SW480 (cell line): ENCODE data around the gene WDR4.
"Not testable (repeated sequence)": the region's sequence is repeated elsewhere in the genome, so short reads cannot be mapped to it uniquely, and the experiment has no call there.

Experiments used
- DNase-seq: peaks from one replicate; pipeline ENCODE4 v3.0.0-alpha.2; 2016; ENCODE audit warnings: low spot score

Gene WDR4

DNA sequence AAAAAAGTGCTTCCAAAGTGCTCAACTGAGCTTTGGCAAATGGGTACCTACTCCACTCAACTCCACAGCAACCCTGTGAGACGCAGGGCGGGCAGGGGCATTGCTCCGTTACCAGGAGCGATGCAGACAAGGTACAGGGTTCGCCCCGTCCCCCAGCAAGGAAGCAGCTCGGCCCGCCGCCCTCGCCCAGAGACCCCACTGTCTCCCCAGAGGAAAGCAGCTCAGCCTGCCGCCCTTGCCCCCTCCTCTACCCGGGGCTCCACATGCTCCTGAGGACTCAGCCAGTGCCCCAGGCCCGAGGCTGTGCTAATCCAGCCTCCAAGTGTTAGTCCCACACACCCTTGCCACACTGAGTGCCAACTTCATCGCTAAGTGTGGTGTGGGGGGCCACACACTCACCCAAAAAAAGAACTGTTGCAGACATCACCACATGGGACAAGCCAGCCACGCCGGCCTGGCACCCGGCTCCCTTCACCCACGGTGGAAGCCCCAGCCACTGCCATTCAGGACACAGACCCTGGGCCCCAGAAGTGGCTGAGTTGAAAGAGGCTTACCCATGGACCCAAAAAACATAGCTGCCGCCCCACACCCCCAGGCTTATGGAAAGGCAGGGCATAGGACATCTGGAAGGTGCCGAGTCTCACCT lies 26.3 kb downstream of the WDR4 start:
- no peak for DNase-seq

DNA sequence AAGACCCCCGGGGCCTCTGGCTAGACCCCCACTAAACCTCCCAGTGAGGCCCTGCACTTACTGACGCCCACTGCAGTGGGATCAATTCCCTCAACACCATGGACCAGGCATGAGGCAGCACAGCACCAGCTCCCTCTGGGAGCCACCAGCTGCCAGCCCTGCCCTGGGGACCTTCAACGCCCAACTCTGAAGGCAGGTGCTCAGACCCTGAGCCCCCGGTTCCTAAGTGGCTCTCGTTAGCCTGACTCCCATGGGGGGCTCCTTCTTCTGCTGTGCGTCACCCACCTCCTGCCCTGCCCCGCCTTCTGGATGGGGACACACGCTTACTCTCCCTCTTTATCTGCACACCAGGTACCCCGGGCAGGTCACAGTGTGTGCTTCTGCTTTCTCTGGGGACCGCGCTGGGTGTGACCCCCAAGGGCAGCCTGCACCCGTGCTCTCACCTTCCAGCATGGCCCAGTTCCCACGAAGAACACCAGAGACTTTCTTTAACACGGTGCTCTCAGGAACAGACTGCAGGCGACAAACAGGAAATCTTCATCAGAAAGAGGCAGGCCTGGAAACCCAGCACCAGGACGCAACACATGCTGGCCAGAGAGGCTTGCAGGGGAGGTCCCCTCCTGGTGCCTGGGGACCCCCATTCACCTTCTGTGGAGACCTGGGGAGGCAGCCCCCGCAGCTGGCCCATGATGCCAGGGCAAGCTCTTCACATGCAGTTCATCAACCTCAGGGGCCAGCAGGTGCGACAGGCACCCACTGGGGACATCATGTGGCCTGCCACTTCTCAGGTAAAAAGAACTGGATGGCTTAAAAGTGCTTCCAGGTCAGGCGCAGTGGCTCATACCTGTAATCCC lies 27.3 kb downstream of the WDR4 start:
- DNase-seq, result no peak

DNA sequence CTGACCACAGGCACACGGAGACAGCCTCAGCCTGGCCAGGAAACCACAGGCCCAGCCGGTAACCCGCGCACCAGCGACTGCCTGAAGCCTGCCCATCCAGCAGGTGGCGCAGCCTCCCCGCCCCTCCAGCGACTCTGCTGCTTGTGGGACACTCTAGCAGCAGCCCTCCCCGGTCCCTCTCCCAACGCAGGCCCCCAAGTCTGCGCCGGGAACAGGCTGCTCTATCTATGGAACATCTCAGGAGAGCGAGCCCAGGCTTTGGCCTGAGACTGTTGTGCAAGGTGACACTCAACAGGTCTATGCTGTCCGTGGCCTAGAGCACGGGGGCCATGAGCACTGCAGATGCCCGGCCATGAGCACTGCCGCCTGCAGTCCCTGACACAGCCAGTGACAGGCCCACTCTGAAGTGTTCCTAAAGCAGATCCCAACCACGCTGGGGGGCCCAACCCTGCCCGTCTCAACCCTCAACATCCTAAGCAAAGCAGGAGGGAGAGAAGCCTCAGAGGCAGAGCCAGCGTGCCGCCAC lies 28.4 kb downstream of the WDR4 start:
- DNase-seq, result no peak

DNA sequence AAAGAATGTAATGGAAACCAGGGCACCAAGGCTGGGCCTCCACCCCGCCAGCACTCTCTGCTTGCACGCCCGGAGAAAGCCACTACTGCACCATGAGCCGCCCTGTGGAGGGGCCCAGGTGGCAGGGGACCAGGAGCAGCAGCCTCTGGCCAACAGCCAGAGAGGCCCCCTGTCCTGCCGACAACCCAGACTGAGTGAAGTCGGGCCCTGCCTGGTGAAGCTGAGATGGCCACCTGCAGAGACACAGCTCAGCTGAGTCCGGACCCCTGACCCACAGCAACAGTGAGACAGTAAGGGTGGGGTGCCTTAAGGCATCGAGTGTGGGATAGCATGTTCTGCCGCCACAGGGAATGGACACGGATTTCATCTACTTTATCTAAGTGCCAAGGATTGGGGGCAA lies 28.9 kb downstream of the WDR4 start:
- no peak for DNase-seq

DNA sequence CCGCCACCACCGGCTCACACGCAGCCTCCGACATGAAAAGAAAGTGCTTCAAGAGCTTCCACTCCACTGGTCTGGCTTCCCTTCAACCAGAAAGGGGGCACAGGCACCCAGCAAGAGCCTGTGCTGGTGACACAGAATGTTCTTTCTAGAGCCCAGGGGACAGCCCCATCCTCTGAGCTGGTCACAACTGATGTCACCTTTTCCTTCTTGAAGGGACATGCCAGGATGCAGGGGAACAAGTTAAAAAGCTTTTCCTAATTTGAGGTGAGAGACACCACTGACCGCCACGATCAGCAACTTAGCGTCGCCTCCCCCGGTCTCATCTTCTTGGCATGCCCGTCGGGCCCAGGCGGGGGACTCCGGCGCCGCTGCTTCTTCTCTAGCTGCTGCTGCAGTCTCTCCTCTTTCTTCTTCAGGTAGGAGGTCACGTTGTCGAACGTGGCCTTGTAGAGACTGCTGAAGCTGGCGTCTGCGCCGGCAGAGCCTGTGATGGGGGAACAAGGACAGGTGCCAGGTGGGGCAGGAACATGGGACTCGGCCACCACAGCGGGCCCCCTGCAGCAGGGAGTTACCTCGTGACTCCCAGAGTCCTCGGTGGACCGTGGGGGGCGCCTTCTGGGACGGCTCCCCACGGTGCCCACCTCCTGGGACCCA lies 29.5 kb downstream of the WDR4 start:
- DNase-seq, result no peak

DNA sequence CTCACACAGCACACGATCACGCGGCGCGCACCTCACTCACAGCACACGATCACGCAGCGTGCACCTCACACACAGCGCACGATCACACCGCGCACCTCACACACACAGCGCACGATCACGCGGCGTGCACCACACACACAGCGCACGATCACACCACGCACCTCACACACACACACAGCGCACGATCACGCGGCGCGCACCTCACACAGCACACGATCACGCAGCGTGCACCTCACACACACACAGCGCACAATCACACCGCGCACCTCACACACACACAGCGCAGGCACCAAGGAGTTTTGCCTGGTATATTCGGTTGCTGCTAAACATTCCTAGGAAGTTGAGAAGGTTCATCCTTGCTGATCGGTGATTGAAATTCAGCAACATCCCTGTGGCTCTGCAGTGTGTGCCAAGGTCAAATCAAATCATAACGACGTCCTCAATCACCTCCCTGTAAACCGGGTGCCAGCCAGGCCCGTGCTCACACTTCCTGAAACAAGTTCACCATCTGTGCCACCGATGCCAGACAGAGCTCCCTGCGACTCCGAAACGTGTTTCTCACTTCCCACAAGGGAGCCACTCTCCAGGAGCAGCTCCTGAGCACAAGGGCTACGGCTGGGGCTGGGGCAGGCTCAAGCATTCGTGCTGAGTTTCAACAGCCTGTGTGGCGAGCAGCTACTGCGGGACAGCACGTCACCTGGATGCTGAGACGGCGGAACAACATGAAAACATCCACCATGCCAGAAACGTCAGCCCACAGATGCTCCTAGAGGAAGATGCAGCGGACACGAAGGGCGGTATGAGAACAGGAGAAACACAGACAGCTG lies 30.2 kb downstream of the WDR4 start:
- no peak for DNase-seq

DNA sequence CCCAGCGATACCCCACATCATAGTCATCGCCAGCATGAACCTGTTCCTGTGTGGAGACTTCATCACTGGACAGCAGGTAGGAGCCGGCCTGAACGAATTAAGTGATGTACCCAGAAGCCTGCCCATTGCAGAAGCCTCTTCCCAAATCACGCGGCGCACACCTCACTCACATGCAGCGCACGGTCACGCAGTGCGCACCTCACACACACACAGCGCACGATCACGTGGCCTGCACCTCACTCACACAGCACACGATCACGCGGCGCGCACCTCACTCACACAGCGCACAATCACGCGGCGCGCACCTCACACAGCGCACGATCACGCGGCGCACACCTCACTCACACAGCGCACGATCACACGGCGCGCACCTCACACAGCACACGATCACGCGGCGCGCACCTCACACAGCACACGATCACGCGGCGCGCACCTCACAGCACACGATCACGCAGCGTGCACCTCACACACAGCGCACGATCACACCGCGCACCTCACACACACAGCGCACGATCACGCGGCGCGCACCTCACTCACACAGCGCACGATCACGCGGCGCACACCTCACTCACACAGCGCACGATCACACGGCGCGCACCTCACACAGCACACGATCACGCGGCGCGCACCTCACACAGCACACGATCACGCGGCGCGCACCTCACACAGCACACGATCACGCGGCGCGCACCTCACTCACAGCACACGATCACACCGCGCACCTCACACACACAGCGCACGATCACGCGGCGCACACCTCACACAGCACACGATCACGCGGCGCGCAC lies 31.0 kb downstream of the WDR4 start:
- DNase-seq, result not testable (repeated sequence)

DNA sequence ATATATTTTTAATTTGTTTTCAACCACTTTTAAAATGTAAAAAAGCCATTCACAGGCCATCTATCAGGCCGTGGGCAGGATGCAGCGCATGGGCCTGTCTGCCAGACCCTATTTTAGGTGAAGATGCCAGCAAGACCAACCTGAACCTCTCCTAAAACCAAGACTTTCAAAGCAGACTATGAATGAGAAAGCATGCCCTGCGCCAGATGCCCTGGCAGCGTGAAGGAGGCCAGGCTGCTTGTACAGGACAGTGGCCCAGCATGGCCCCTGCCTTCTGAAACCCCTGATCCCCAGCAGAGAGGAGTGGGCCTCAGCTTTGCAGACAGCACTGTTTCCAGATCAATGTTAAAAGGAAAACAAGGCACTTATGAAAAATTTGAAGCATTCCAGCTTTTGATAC lies 31.6 kb downstream of the WDR4 start:
- no peak for DNase-seq

DNA sequence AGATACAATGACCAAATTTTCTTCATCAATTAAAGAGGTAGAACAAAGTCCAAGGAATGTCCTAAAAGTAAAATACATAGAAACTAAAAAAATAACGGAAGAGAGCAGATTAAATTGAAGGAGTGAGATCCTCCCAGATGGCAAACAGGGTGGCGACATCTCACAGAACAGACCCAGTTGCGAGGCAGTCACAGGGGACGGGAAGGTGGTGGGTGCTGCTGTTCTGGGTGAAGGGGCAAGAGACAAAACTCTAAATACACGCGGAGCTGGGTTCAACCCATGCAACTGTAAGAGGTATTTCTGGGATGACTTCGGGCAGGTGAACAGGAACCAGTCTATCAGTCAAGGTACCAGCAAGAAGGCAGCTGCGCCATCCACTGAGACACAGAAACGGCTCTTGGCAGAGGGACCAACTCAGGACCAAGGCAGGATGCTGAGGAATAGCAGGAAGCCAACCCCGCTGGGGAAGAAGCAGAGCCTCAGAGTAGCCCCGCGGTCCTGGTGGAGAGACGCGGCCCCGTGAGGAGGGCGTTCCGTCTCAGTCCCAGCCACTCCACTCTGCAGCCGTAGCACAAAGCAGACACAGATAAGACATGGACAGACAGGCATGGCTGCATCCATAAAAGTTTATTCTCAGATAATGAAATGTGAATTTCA lies 32.2 kb downstream of the WDR4 start:
- no peak for DNase-seq

DNA sequence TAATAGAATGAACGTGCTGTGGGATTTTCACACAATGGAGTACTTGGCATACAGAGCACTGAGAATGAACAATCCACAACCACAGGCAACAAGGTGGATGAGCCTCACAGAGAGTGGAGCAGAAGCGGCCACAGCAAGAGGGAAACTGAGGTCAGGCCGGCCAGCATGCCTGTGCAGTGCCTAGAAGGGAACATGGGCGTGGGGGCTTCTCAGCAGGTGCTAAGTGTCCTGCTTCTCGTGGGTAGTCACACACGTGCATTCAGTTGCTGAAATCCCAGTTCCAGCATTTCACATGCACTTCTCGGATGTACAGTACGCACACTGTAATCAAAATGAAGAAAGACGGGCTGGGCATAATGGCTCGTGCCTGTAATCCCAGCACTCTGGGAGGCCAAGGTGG lies 33.1 kb downstream of the WDR4 start:
- no peak for DNase-seq

DNA sequence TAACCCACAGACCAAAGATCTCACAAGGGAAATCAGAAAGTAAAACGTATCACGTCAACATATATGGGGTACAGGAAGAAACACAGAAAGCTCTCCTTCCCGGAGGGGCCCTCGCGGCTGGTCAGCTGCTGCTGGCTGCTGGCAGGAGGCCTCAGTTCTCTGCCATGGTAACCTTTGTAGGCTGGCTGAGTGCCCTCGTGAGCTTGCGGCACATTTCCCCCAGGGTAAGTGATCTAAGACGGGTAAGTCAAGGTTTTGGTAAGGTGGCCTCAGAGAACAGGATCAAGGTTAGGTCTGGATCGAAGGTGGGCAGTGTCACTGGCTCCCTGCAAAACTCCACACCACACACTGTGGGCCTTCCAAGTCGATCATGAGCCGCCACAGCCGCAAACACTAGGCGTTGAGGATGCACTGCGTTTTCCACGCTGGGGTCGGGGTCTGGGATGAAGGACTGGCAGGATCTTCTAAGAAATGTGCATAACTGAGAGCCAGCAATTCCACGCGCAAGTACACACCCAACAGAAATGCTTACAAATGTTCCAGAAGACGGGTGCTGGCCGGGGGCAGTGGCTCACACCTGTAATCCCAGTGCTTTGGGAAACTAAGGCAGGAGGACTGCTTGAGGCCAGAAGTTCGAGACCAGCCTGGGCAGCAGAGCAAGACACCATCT lies 33.9 kb downstream of the WDR4 start:
- no peak for DNase-seq

DNA sequence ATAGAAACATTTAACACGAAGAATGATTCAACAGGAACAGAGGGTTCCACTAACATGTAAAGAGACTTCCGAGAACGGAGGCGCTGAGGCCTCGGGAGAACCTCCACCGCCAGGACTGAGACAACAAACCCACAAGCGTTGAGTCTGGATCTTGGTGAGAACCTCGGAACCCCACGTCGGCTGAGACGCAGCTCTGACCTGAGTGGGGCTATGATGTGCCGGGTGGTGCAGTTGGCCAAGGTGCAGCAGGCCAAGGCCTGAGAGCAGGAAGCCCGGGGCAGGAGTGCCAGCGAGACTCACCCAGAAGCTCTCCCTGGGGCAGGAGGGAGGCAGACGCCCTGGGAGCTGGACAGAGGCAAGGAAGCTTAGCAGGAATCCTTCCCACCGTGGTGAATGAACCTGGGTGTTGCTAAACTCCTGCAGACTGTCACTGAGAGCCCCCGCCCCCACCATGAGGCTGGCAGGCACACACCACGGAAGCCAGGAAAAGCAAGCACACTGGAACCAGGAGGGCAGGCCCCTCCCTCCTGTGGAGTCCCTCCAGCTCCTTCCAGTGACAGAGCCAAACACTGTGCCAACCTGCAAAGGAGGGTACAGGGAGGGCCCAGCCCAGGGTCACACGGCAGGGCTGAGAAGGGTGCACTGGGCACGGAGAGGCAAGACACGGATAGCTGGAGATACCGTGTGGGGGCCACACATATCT lies 34.8 kb downstream of the WDR4 start:
- DNase-seq, result no peak

DNA sequence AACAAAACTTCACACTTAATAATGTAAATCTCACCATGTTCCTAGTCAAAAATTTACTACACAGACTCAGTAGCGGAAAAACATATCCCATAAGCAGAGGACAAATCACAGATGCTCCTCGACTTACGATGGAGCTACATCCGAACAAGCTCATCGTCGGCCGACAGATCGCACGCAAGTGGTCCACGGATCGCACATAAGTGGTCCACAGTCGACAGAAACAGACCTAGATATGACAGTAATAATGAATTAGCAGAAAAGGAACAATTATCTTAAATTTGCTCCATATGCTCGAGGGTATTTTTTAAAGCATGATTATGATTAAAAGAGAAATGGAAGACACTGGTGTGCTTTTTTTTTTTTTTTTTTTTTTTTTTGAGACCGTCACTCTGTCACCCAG lies 36.3 kb downstream of the WDR4 start:
- no peak for DNase-seq

DNA sequence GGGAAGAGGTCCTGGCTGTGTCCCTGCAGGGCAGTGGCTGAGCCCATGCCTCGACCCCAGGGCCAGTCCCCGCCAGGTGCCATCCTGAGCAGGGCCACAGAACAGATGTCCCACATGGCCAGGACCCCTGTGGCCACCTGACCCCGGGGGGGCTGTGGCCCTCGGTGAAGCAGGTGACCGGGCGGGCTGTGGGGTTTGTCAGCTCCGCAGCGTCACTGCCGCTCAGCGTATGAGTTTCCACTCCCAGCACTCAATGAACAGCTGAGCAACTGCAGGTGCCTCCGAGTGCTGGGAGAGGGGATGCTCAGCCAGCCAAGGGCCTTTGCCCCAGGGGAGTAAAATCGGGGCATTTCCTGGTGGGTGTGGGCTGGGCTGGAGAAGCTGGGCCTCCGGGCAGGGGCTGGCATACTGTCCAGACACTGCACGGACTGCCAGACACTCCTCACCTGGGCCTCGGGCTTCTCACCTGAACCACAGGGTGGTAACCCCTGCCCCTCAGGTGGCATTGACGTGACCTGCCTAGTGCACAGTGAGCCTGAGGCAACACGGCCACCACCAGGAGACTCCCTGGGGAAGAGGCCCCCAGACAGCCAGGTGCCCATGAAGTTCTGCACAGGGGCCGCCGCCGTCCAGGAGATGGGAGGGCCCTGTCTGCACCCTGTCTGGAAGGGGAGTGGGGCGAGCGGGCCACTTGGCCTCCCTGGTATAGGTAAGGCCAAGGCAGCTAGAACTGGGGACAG lies 37.3 kb downstream of the WDR4 start:
- not testable (repeated sequence) for DNase-seq

DNA sequence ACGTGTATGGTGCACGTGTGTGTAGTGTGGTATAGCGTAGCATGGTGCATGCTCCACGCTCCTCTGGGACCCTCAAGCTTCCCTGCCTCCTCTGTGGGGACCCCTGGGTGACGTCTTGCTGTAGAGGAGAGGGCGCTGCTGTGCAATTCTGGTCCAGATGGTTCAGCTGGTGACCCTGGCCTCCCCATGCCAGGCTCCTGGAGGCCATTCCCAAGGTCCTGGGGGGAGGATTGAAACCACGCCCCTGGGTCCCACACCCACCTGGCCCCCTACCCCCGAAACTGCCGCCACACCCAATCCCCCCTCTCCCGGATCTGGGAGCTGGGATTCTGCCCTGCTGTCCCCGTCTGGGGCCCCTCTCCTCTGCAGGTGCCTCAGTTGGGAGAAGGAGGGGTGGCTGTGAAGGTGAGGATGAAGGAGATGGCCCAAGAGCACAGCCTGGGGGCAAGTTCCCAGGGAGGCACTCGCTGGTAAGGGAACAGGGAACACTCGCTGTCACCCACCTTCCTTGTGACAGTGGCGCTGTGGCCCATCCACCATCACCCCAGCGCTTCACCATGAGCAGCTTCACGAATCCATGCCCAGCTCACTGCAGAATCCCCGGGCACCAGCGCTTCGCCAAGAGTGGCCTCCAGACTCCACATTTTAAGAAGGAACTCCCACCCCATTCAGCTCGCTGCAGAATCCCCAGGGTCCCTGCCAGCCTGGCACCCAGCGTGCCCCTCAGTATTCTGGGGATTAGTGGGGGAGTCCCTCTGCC lies 38.0 kb downstream of the WDR4 start:
- no peak for DNase-seq

DNA sequence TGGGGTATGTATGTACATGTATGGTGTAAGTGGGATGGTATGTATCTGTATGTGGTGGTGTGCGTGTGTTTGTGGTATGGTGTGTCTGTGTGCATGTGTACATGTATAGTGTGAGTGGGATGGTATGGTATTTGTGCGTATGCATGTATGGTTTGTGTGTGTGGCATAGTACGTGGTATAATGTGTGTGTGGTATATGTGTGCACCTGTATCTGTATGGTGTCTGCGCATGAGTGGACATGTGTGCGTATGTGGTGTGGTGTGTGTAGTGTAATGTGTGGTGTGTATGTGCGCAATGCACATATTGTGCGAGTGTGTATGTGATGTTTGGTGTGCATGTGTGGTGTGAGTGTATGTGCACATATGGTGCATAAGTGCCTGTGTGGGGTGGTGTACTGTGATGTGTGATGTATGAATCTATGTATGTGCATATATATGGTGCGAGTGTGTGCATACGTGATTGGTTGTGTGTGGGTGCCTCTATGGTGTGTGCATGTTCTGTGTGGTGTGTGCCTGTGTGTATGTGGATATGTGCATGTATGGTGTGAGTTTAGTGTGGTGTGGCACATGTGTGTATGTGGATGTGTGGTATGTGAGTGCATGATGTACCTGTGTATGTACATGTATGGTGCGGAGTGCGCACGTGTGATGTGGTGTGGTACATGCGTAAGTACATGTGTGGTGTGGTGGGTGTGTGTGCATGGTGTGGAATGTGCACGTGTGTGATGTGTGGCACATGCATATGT lies 38.8 kb downstream of the WDR4 start:
- no peak for DNase-seq
